Measurements from ENCODE around the gene ANKFN1. TPM values are rescaled to one million over a fixed set of nuclear protein-coding genes. Genes with fewer than 3 reads are reported as not detected.
"Not testable (repeated sequence)": the region's sequence is repeated elsewhere in the genome, so short reads cannot be mapped to it uniquely, and the experiment has no call there.

ANKFN1 gene
- total RNA-seq, 1 donor from 2014 or later: not detected

- no peaks in the 10 kb centered on the region for H3K36me3 ChIP-seq (ENCODE audit: insufficient read depth, low read length)
- H3K79me2 ChIP-seq (ENCODE audit: insufficient read depth, low read length): no peaks in the 10 kb centered on the region
- Mint-ChIP-seq H3K9me3 (ENCODE audit: unreplicated experiment) (no peaks in the 10 kb centered on the region), H3K27ac (ENCODE audit: unreplicated experiment) (no peak overlapping the region), H3K4me3 (ENCODE audit: unreplicated experiment) (no peak overlapping the region), H3K36me3 (ENCODE audit: low read depth, unreplicated experiment) (no peaks in the 10 kb centered on the region), H3K4me1 (ENCODE audit: low read depth, unreplicated experiment) (no peaks in the 10 kb centered on the region), H3K27me3 (ENCODE audit: low read depth, unreplicated experiment) (no peaks in the 10 kb centered on the region)
- TF ChIP-seq, protein P1, sequence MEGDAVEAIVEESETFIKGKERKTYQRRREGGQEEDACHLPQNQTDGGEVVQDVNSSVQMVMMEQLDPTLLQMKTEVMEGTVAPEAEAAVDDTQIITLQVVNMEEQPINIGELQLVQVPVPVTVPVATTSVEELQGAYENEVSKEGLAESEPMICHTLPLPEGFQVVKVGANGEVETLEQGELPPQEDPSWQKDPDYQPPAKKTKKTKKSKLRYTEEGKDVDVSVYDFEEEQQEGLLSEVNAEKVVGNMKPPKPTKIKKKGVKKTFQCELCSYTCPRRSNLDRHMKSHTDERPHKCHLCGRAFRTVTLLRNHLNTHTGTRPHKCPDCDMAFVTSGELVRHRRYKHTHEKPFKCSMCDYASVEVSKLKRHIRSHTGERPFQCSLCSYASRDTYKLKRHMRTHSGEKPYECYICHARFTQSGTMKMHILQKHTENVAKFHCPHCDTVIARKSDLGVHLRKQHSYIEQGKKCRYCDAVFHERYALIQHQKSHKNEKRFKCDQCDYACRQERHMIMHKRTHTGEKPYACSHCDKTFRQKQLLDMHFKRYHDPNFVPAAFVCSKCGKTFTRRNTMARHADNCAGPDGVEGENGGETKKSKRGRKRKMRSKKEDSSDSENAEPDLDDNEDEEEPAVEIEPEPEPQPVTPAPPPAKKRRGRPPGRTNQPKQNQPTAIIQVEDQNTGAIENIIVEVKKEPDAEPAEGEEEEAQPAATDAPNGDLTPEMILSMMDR (IDR thresholded peaks at IDR 0.05; ENCODE audit: insufficient read depth, low read depth, low read length): no peak
- no peak for TF ChIP-seq EZH2 (IDR thresholded peaks at IDR 0.05; ENCODE audit: insufficient read depth, low read length)
- H2AFZ ChIP-seq (ENCODE audit: low read depth, low read length): no peak overlapping the region
- H3K27me3 ChIP-seq (ENCODE audit: insufficient read depth, low read length): no peaks in the 10 kb centered on the region
- no peaks in the 10 kb centered on the region for H3K4me1 ChIP-seq (ENCODE audit: insufficient read depth, low read length)
- FAIRE-seq (peak; percentile 52), DNase-seq (ENCODE audit: low read depth) (peak; percentile 22)
- no peaks in the 10 kb centered on the region for H3K9me3 ChIP-seq (ENCODE audit: insufficient read depth, low read depth, low read length)
- H3K4me3 ChIP-seq (ENCODE audit: insufficient read depth, low read depth, low read length): no peak overlapping the region
- H3K4me2 ChIP-seq (ENCODE audit: low read length): no peak overlapping the region
- H4K20me1 ChIP-seq (ENCODE audit: insufficient read depth, low read length): no peaks in the 10 kb centered on the region
- no peak overlapping the region for H3K9ac ChIP-seq (ENCODE audit: low read length)
- no peak overlapping the region for H3K27ac ChIP-seq (ENCODE audit: low read depth, low read length)
Observed at GRCh38 chr17:56269556-56270389, 116.5 kb downstream of the ANKFN1 start.

DNA sequence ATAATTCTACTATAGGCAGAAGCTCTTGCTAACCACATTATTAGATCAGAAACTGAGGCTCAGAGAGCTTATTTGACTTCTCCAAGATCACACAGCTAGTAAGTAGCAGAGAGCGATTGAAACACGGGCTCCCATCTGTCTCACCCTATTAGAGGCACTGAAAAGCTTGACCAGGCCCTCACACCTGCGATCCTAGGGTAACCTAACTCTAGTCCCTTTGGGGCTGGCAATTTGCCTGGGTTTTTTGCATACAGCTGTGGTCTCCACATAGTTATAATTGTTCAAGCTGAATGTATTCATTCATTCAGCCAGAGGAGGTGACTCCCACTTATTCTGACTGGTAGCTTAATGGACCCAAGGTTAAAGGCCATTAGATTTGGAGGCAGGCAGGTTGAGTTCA is 121.2 kb downstream of the ANKFN1 start:
- DNase-seq (ENCODE audit: low read depth): no peak
- Mint-ChIP-seq H3K4me3 (ENCODE audit: unreplicated experiment) (no peak overlapping the region), H3K27me3 (ENCODE audit: low read depth, unreplicated experiment) (peaks cover 4% of the 10 kb centered on the region), H3K36me3 (ENCODE audit: low read depth, unreplicated experiment) (no peaks in the 10 kb centered on the region), H3K27ac (ENCODE audit: unreplicated experiment) (no peak overlapping the region), H3K4me1 (ENCODE audit: low read depth, unreplicated experiment) (no peaks in the 10 kb centered on the region), H3K9me3 (ENCODE audit: unreplicated experiment) (no peaks in the 10 kb centered on the region)
- Histone ChIP-seq H3K79me2 (ENCODE audit: insufficient read depth, low read length) (no peaks in the 10 kb centered on the region), H3K9ac (ENCODE audit: low read length) (no peak overlapping the region), H3K9me3 (ENCODE audit: insufficient read depth, low read depth, low read length) (no peaks in the 10 kb centered on the region), H3K27ac (ENCODE audit: low read depth, low read length) (no peak overlapping the region), H3K4me1 (ENCODE audit: insufficient read depth, low read length) (no peaks in the 10 kb centered on the region), H4K20me1 (ENCODE audit: insufficient read depth, low read length) (no peaks in the 10 kb centered on the region), H3K4me3 (ENCODE audit: insufficient read depth, low read depth, low read length) (no peak overlapping the region), H2AFZ (ENCODE audit: low read depth, low read length) (no peak overlapping the region), H3K4me2 (ENCODE audit: low read length) (no peak overlapping the region), H3K27me3 (ENCODE audit: insufficient read depth, low read length) (no peaks in the 10 kb centered on the region), H3K36me3 (ENCODE audit: insufficient read depth, low read length) (no peaks in the 10 kb centered on the region)
- TF ChIP-seq, protein P1 (IDR thresholded peaks at IDR 0.05; ENCODE audit: insufficient read depth, low read depth, low read length): no peak
- no peak for TF ChIP-seq EZH2 (IDR thresholded peaks at IDR 0.05; ENCODE audit: insufficient read depth, low read length)
- FAIRE-seq: no peak

DNA sequence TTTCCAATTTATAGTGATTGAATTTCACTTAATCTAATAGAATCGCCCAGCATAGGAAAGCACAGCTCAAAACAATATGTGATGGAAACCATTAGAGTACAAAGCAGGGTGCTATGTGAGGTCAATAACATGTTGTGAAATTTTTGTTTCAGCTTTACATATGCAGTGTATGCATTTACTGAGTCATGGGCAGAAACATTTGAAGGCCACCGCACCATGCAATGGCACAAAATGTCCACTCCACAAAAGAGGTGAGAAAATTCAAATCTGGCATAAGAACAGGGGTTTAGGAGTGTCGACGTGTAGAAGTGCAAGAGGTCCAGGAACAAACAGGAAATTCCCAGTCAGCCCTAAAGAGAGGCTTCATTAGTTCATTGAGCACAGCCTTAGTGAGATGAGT is 131.2 kb downstream of the ANKFN1 start:
- FAIRE-seq: no peak
- Histone ChIP-seq H2AFZ (ENCODE audit: low read depth, low read length) (no peak overlapping the region), H3K9me3 (ENCODE audit: insufficient read depth, low read depth, low read length) (no peaks in the 10 kb centered on the region), H3K79me2 (ENCODE audit: insufficient read depth, low read length) (no peaks in the 10 kb centered on the region), H3K4me1 (ENCODE audit: insufficient read depth, low read length) (no peaks in the 10 kb centered on the region), H3K27me3 (ENCODE audit: insufficient read depth, low read length) (no peaks in the 10 kb centered on the region), H3K9ac (ENCODE audit: low read length) (no peak overlapping the region), H3K4me3 (ENCODE audit: insufficient read depth, low read depth, low read length) (no peak overlapping the region), H3K36me3 (ENCODE audit: insufficient read depth, low read length) (no peaks in the 10 kb centered on the region), H3K4me2 (ENCODE audit: low read length) (no peak overlapping the region), H4K20me1 (ENCODE audit: insufficient read depth, low read length) (no peaks in the 10 kb centered on the region), H3K27ac (ENCODE audit: low read depth, low read length) (no peak overlapping the region)
- Mint-ChIP-seq H3K27me3 (ENCODE audit: low read depth, unreplicated experiment) (no peaks in the 10 kb centered on the region), H3K4me1 (ENCODE audit: low read depth, unreplicated experiment) (no peaks in the 10 kb centered on the region), H3K36me3 (ENCODE audit: low read depth, unreplicated experiment) (no peaks in the 10 kb centered on the region), H3K9me3 (ENCODE audit: unreplicated experiment) (no peaks in the 10 kb centered on the region), H3K27ac (ENCODE audit: unreplicated experiment) (no peak overlapping the region), H3K4me3 (ENCODE audit: unreplicated experiment) (no peak overlapping the region)
- TF ChIP-seq EZH2 (IDR thresholded peaks at IDR 0.05; ENCODE audit: insufficient read depth, low read length): no peak
- TF ChIP-seq, protein P1 (IDR thresholded peaks at IDR 0.05; ENCODE audit: insufficient read depth, low read depth, low read length): no peak
- DNase-seq (ENCODE audit: low read depth): no peak

DNA sequence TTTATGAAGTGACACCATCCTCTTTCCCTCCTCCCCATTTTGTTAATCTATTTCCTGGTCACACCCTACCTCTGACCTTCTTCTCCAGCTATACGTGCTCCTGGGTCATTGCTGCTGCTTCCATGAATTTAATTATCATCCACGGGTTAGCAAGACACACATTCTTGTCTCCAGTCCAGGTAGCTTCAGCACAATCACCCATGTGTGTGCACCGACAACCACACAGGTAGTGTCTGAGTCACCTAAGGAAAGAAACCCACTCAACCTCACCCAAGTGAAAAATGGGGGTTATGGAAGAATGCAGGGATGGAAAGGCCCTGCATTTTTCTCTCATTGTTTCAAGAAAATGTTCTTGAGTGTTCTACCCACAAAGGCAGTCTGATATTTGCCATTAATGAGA is 135.5 kb downstream of the ANKFN1 start:
- not testable (repeated sequence) for H4K20me1 ChIP-seq (ENCODE audit: insufficient read depth, low read length); H3K9ac ChIP-seq (ENCODE audit: low read length); H3K4me3 Mint-ChIP-seq (ENCODE audit: unreplicated experiment); H3K27ac ChIP-seq (ENCODE audit: low read depth, low read length); H3K36me3 Mint-ChIP-seq (ENCODE audit: low read depth, unreplicated experiment); H3K9me3 Mint-ChIP-seq (ENCODE audit: unreplicated experiment); H3K79me2 ChIP-seq (ENCODE audit: insufficient read depth, low read length); H3K4me3 ChIP-seq (ENCODE audit: insufficient read depth, low read depth, low read length); H3K4me1 ChIP-seq (ENCODE audit: insufficient read depth, low read length); H3K27ac Mint-ChIP-seq (ENCODE audit: unreplicated experiment); FAIRE-seq; H3K27me3 Mint-ChIP-seq (ENCODE audit: low read depth, unreplicated experiment); H3K36me3 ChIP-seq (ENCODE audit: insufficient read depth, low read length); DNase-seq (ENCODE audit: low read depth); H3K27me3 ChIP-seq (ENCODE audit: insufficient read depth, low read length); H3K4me1 Mint-ChIP-seq (ENCODE audit: low read depth, unreplicated experiment); H2AFZ ChIP-seq (ENCODE audit: low read depth, low read length); H3K4me2 ChIP-seq (ENCODE audit: low read length); H3K9me3 ChIP-seq (ENCODE audit: insufficient read depth, low read depth, low read length)
